Bronchial epithelial cell (primary cell): ENCODE data around the gene FAM107B. TPM values are rescaled to one million over a fixed set of nuclear protein-coding genes. Genes with fewer than 3 reads are reported as not detected.
A peak's percentile ranks its signal among the peaks of the same experiment; 100 is the strongest.
"Not testable (repeated sequence)": the region's sequence is repeated elsewhere in the genome, so short reads cannot be mapped to it uniquely, and the experiment has no call there.

Source experiments
- DNase-seq: peaks from one replicate; pipeline ENCODE4 v3.0.0-alpha.2; 2010; ENCODE audit warnings: low read depth
- FAIRE-seq: peaks from 2 replicates; lab custom pipeline; 2011; peaks lifted over from hg19 to GRCh38; lab: Jason Lieb, UNC
- H3K27me3 ChIP-seq: 2 replicates; pipeline ENCODE4 v1.5.1; 2011; ENCODE audit warnings: low read length; ENCODE audit not compliant: control insufficient read depth, insufficient read depth
- H3K36me3 ChIP-seq: 2 replicates; pipeline ENCODE4 v1.5.1; 2011; ENCODE audit warnings: low read length; ENCODE audit not compliant: control insufficient read depth, insufficient read depth
- H3K4me3 ChIP-seq: 2 replicates; pipeline ENCODE4 v1.5.1; 2011; ENCODE audit warnings: mild to moderate bottlenecking, low read depth, low read length, control low read depth
- CTCF ChIP-seq: IDR thresholded peaks from 2 replicates; pipeline ENCODE4 v1.5.1; 2011; ENCODE audit warnings: mild to moderate bottlenecking, moderate library complexity, low read length, control low read depth, inconsistent platforms; ENCODE audit not compliant: insufficient read depth, severe bottlenecking
- total RNA-seq: library from RNA; depleted of rRNA; stranded (reverse); fragments of >200 nt; gene quantifications from 2 replicates; pipeline ENCODE4 v1.2.1, GENCODE V29; 2014

FAM107B gene
- total RNA-seq, 1 donor from 2014 or later = 18.7 TPM

- TF ChIP-seq CTCF = no peak
- peak; percentile 55 for DNase-seq
- peak; percentile 94 for FAIRE-seq
Measured at GRCh38 chr10:14712991-14713424, 61.7 kb downstream of the FAM107B start.

GRCh38 chr10:14709344-14709743 lies 65.4 kb downstream of the FAM107B start:
- not testable (repeated sequence) for H3K27me3 ChIP-seq, FAIRE-seq, H3K4me3 ChIP-seq, H3K36me3 ChIP-seq, DNase-seq

More at GRCh38 chr10:14712991-14713424, 61.7 kb downstream of the FAM107B start:
- H3K4me3 ChIP-seq = no peak overlapping the region
- no peaks in the 10 kb centered on the region for H3K27me3 ChIP-seq
- no peaks in the 10 kb centered on the region for H3K36me3 ChIP-seq

GRCh38 chr10:14707481-14707880 lies 67.2 kb downstream of the FAM107B start:
- no peaks in the 10 kb centered on the region for H3K36me3 ChIP-seq
- FAIRE-seq = no peak
- no peak for TF ChIP-seq CTCF
- no peaks in the 10 kb centered on the region for H3K27me3 ChIP-seq
- H3K4me3 ChIP-seq = no peak overlapping the region
- no peak for DNase-seq

- FAIRE-seq = no peak
- TF ChIP-seq CTCF = no peak
- H3K36me3 ChIP-seq = no peaks in the 10 kb centered on the region
- no peaks in the 10 kb centered on the region for H3K27me3 ChIP-seq
- no peak overlapping the region for H3K4me3 ChIP-seq
- DNase-seq = no peak
Measured at GRCh38 chr10:14705548-14706230, 69.0 kb downstream of the FAM107B start.

GRCh38 chr10:14703631-14704001 lies 71.1 kb downstream of the FAM107B start:
- Histone ChIP-seq H3K36me3 (no peaks in the 10 kb centered on the region), H3K4me3 (no peak overlapping the region), H3K27me3 (no peaks in the 10 kb centered on the region)
- FAIRE-seq = no peak
- DNase-seq = no peak
- TF ChIP-seq CTCF = no peak

- no peak for TF ChIP-seq CTCF
- no peak overlapping the region for H3K4me3 ChIP-seq
- H3K27me3 ChIP-seq = no peaks in the 10 kb centered on the region
- DNase-seq (no peak), FAIRE-seq (no peak)
- H3K36me3 ChIP-seq = no peaks in the 10 kb centered on the region
Measured at GRCh38 chr10:14701466-14701865, 73.2 kb downstream of the FAM107B start.
